ENCODE measurements around the gene EPS8L2.

The EPS8L2 gene

GRCh38 chr11:665704-666281 lies 40.2 kb upstream of the EPS8L2 start:
- H3K9me3 ChIP-seq (ENCODE audit: control insufficient read depth in 1 of 2, low read length in 2 of 2) = no peaks in the 10 kb centered on the region
- H3K36me3 ChIP-seq (ENCODE audit: control insufficient read depth in 1 of 2, insufficient read depth in 2 of 2, low read length in 2 of 2) = peaks cover 0 to 24% of the 10 kb centered on the region in 2 donors
- H3K27ac ChIP-seq (ENCODE audit: low read depth, low read length) = no peak overlapping the region
- H3K4me1 ChIP-seq (ENCODE audit: control insufficient read depth in 1 of 2, insufficient read depth in 2 of 2, low read length in 2 of 2) = peaks cover 0 to 5% of the 10 kb centered on the region in 2 donors
- no peak overlapping the region for H3K4me3 ChIP-seq (ENCODE audit: low read depth in 1 of 2, low read length in 2 of 2)
- H3K9ac ChIP-seq (ENCODE audit: low read depth in 1 of 2, low read length in 2 of 2) = no peak overlapping the region
- H3K27me3 ChIP-seq (ENCODE audit: control insufficient read depth in 1 of 2, insufficient read depth in 2 of 2, low read length in 2 of 2) = no peaks in the 10 kb centered on the region

DNA sequence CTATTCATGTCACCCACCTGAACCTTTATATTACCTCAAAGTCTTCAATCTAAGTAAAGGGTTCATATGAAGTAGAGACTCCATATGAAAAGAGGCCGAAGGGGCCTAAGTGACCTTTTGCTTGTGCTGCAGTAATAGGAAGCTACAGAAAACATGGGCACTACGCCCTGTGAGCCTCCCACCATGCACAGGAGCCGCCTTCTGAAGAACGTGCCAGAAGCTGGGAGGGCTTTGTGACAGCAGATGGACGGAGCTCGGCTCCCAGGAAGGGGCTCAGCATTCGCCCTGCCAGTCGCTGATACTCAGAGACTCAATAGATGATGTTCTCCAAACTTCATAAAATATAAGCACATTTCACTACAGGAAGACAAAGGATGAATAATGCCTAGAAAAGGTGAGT lies 32.2 kb upstream of the EPS8L2 start:
- Histone ChIP-seq H3K9ac (ENCODE audit: low read depth in 1 of 2, low read length in 2 of 2) (no peak overlapping the region), H3K27ac (ENCODE audit: low read depth, low read length) (no peak overlapping the region), H3K4me1 (ENCODE audit: control insufficient read depth in 1 of 2, insufficient read depth in 2 of 2, low read length in 2 of 2) (no peaks in the 10 kb centered on the region), H3K4me3 (ENCODE audit: low read depth in 1 of 2, low read length in 2 of 2) (no peak overlapping the region), H3K9me3 (ENCODE audit: control insufficient read depth in 1 of 2, low read length in 2 of 2) (no peaks in the 10 kb centered on the region), H3K27me3 (ENCODE audit: control insufficient read depth in 1 of 2, insufficient read depth in 2 of 2, low read length in 2 of 2) (no peaks in the 10 kb centered on the region), H3K36me3 (ENCODE audit: control insufficient read depth in 1 of 2, insufficient read depth in 2 of 2, low read length in 2 of 2) (peaks cover 20 to 31% of the 10 kb centered on the region in 2 donors)

GRCh38 chr11:674406-674805 lies 31.6 kb upstream of the EPS8L2 start:
- Histone ChIP-seq H3K4me1 (ENCODE audit: control insufficient read depth in 1 of 2, insufficient read depth in 2 of 2, low read length in 2 of 2) (no peaks in the 10 kb centered on the region), H3K9ac (ENCODE audit: low read depth in 1 of 2, low read length in 2 of 2) (no peak overlapping the region), H3K27ac (ENCODE audit: low read depth, low read length) (no peak overlapping the region), H3K36me3 (ENCODE audit: control insufficient read depth in 1 of 2, insufficient read depth in 2 of 2, low read length in 2 of 2) (peaks cover 20 to 32% of the 10 kb centered on the region in 2 donors), H3K27me3 (ENCODE audit: control insufficient read depth in 1 of 2, insufficient read depth in 2 of 2, low read length in 2 of 2) (no peaks in the 10 kb centered on the region), H3K9me3 (ENCODE audit: control insufficient read depth in 1 of 2, low read length in 2 of 2) (no peaks in the 10 kb centered on the region), H3K4me3 (ENCODE audit: low read depth in 1 of 2, low read length in 2 of 2) (no peak overlapping the region)

DNA sequence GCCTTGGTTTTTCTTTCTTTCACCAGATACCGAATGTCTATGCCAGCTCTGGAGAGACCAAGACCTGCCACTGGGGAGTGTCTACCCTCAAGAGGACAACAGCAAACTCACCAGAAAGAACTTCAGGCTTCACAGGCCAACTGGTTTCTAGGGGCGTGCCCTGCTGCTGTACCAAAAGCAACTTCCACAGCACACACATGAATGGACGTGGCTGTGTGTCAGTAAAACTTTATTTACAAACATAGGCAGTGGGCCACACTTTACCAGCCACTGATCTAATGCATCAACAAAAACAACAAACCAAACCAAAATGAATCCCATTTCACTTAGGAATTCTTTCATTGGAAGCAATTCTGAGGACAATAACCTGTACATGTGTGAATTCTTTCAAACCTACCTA lies 27.7 kb upstream of the EPS8L2 start:
- Histone ChIP-seq H3K4me1 (ENCODE audit: control insufficient read depth in 1 of 2, insufficient read depth in 2 of 2, low read length in 2 of 2) (no peaks in the 10 kb centered on the region), H3K9ac (ENCODE audit: low read depth in 1 of 2, low read length in 2 of 2) (no peak overlapping the region), H3K4me3 (ENCODE audit: low read depth in 1 of 2, low read length in 2 of 2) (no peak overlapping the region), H3K27me3 (ENCODE audit: control insufficient read depth in 1 of 2, insufficient read depth in 2 of 2, low read length in 2 of 2) (no peaks in the 10 kb centered on the region), H3K27ac (ENCODE audit: low read depth, low read length) (no peak overlapping the region), H3K9me3 (ENCODE audit: control insufficient read depth in 1 of 2, low read length in 2 of 2) (no peaks in the 10 kb centered on the region), H3K36me3 (ENCODE audit: control insufficient read depth in 1 of 2, insufficient read depth in 2 of 2, low read length in 2 of 2) (peaks cover 20 to 53% of the 10 kb centered on the region in 2 donors)

GRCh38 chr11:679271-680207 lies 26.5 kb upstream of the EPS8L2 start:
- no peak overlapping the region for H3K4me3 ChIP-seq (ENCODE audit: low read depth in 1 of 2, low read length in 2 of 2)
- H3K36me3 ChIP-seq (ENCODE audit: control insufficient read depth in 1 of 2, insufficient read depth in 2 of 2, low read length in 2 of 2) = peaks cover 15 to 52% of the 10 kb centered on the region in 2 donors
- no peak overlapping the region for H3K27ac ChIP-seq (ENCODE audit: low read depth, low read length)
- H3K27me3 ChIP-seq (ENCODE audit: control insufficient read depth in 1 of 2, insufficient read depth in 2 of 2, low read length in 2 of 2) = no peaks in the 10 kb centered on the region
- H3K9ac ChIP-seq (ENCODE audit: low read depth in 1 of 2, low read length in 2 of 2) = no peak overlapping the region
- H3K4me1 ChIP-seq (ENCODE audit: control insufficient read depth in 1 of 2, insufficient read depth in 2 of 2, low read length in 2 of 2) = no peaks in the 10 kb centered on the region
- H3K9me3 ChIP-seq (ENCODE audit: control insufficient read depth in 1 of 2, low read length in 2 of 2) = no peaks in the 10 kb centered on the region

DNA sequence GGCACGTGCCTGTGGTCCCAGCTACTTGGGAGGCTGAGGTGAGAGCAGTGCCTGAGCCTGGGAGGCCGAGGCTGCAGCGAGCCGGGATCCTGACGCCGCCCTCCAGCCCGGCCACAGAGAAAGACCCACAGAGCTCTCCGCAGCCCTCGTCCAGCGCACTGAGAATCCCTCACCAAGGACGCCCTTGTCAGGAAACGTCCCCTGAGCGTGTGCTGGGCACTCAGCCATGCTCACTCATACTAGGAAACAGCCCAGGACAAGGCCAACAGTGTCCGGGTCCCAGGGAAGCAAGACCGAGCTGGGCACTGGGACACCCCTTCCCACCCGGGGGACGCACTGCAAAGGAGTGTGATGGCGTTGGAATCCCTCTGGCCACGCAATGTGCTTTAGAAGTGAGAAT lies 25.6 kb upstream of the EPS8L2 start:
- Histone ChIP-seq H3K27ac (ENCODE audit: low read depth, low read length) (no peak overlapping the region), H3K4me1 (ENCODE audit: control insufficient read depth in 1 of 2, insufficient read depth in 2 of 2, low read length in 2 of 2) (no peaks in the 10 kb centered on the region), H3K9ac (ENCODE audit: low read depth in 1 of 2, low read length in 2 of 2) (no peak overlapping the region), H3K27me3 (ENCODE audit: control insufficient read depth in 1 of 2, insufficient read depth in 2 of 2, low read length in 2 of 2) (no peaks in the 10 kb centered on the region), H3K36me3 (ENCODE audit: control insufficient read depth in 1 of 2, insufficient read depth in 2 of 2, low read length in 2 of 2) (peaks cover 17 to 54% of the 10 kb centered on the region in 2 donors), H3K4me3 (ENCODE audit: low read depth in 1 of 2, low read length in 2 of 2) (no peak overlapping the region), H3K9me3 (ENCODE audit: control insufficient read depth in 1 of 2, low read length in 2 of 2) (no peaks in the 10 kb centered on the region)

- no peak overlapping the region for H3K4me3 ChIP-seq (ENCODE audit: low read depth in 1 of 2, low read length in 2 of 2)
- H3K4me1 ChIP-seq (ENCODE audit: control insufficient read depth in 1 of 2, insufficient read depth in 2 of 2, low read length in 2 of 2) = no peaks in the 10 kb centered on the region
- peaks cover 17 to 54% of the 10 kb centered on the region in 2 donors for H3K36me3 ChIP-seq (ENCODE audit: control insufficient read depth in 1 of 2, insufficient read depth in 2 of 2, low read length in 2 of 2)
- H3K27me3 ChIP-seq (ENCODE audit: control insufficient read depth in 1 of 2, insufficient read depth in 2 of 2, low read length in 2 of 2) = no peaks in the 10 kb centered on the region
- H3K9me3 ChIP-seq (ENCODE audit: control insufficient read depth in 1 of 2, low read length in 2 of 2) = no peaks in the 10 kb centered on the region
- H3K9ac ChIP-seq (ENCODE audit: low read depth in 1 of 2, low read length in 2 of 2) = no peak overlapping the region
- H3K27ac ChIP-seq (ENCODE audit: low read depth, low read length) = no peak overlapping the region
Measured at GRCh38 chr11:680970-681369, 25.1 kb upstream of the EPS8L2 start.

DNA sequence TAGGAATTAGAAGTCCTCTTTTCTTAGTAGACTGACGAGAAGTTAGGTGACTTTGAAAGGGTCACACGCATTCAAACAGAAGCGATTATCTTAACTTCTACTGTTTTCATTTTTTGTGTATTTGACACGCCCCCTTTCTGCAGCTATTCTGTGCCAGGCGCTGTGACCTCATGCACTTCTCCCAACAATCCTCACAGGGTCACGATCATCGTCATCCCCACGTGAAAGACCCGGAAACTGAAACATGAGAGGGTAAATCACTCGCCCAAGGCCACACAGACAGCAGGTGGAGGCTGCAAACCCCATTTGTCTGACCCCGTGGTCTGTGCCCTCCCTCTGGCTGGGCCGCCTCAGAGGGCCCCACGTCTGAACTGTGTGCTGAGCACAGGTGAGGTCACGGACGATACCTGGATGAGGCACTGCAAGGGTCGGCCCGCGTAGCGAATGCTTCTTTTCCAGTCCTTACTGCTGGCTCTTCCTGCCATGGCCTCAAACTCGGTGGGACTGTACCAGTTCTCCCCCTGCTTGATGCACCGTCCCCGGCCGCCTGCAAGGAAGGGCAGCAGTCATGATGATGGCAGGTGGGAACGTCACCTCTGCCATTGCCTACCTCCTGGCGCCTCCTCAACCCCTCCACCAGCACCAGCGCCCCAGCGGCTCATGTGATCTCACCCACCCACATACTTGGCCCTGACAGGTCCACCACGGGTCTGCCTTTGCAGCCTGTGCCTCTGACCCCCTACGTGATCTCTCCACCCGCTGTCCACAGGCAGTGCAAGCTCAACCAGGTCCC lies 19.4 kb upstream of the EPS8L2 start:
- Histone ChIP-seq H3K27ac (ENCODE audit: low read depth, low read length) (no peak overlapping the region), H3K4me3 (ENCODE audit: low read depth in 1 of 2, low read length in 2 of 2) (no peak overlapping the region), H3K36me3 (ENCODE audit: control insufficient read depth in 1 of 2, insufficient read depth in 2 of 2, low read length in 2 of 2) (peaks cover 19 to 66% of the 10 kb centered on the region in 2 donors), H3K9ac (ENCODE audit: low read depth in 1 of 2, low read length in 2 of 2) (no peak overlapping the region), H3K27me3 (ENCODE audit: control insufficient read depth in 1 of 2, insufficient read depth in 2 of 2, low read length in 2 of 2) (no peaks in the 10 kb centered on the region), H3K9me3 (ENCODE audit: control insufficient read depth in 1 of 2, low read length in 2 of 2) (no peaks in the 10 kb centered on the region), H3K4me1 (ENCODE audit: control insufficient read depth in 1 of 2, insufficient read depth in 2 of 2, low read length in 2 of 2) (peaks cover 0 to 11% of the 10 kb centered on the region in 2 donors)

- no peak overlapping the region for H3K4me3 ChIP-seq (ENCODE audit: low read depth in 1 of 2, low read length in 2 of 2)
- H3K9ac ChIP-seq (ENCODE audit: low read depth in 1 of 2, low read length in 2 of 2) = no peak overlapping the region
- H3K27me3 ChIP-seq (ENCODE audit: control insufficient read depth in 1 of 2, insufficient read depth in 2 of 2, low read length in 2 of 2) = no peaks in the 10 kb centered on the region
- no peak overlapping the region for H3K27ac ChIP-seq (ENCODE audit: low read depth, low read length)
- no peaks in the 10 kb centered on the region for H3K9me3 ChIP-seq (ENCODE audit: control insufficient read depth in 1 of 2, low read length in 2 of 2)
- peaks cover 13 to 56% of the 10 kb centered on the region in 2 donors for H3K36me3 ChIP-seq (ENCODE audit: control insufficient read depth in 1 of 2, insufficient read depth in 2 of 2, low read length in 2 of 2)
- peaks cover 0 to 19% of the 10 kb centered on the region in 2 donors for H3K4me1 ChIP-seq (ENCODE audit: control insufficient read depth in 1 of 2, insufficient read depth in 2 of 2, low read length in 2 of 2)
Measured at GRCh38 chr11:687751-688150, 18.3 kb upstream of the EPS8L2 start.

GRCh38 chr11:688681-689080 lies 17.4 kb upstream of the EPS8L2 start:
- Histone ChIP-seq H3K4me1 (ENCODE audit: control insufficient read depth in 1 of 2, insufficient read depth in 2 of 2, low read length in 2 of 2) (peaks cover 7 to 25% of the 10 kb centered on the region in 2 donors), H3K36me3 (ENCODE audit: control insufficient read depth in 1 of 2, insufficient read depth in 2 of 2, low read length in 2 of 2) (peaks cover 13 to 47% of the 10 kb centered on the region in 2 donors), H3K27me3 (ENCODE audit: control insufficient read depth in 1 of 2, insufficient read depth in 2 of 2, low read length in 2 of 2) (no peaks in the 10 kb centered on the region), H3K4me3 (ENCODE audit: low read depth in 1 of 2, low read length in 2 of 2) (no peak overlapping the region), H3K9ac (ENCODE audit: low read depth in 1 of 2, low read length in 2 of 2) (no peak overlapping the region), H3K27ac (ENCODE audit: low read depth, low read length) (no peak overlapping the region), H3K9me3 (ENCODE audit: control insufficient read depth in 1 of 2, low read length in 2 of 2) (no peaks in the 10 kb centered on the region)

All from duodenal mucosa (tissue), 2 donors.